ENCODE data around the gene NAV3.

Gene NAV3

GRCh38 chr12:78120866-78121560, 290.3 kb downstream of the NAV3 start:
- no peak for DNase-seq

- no peak for DNase-seq
These were observed 291.4 kb downstream of the NAV3 start for GRCh38 chr12:78121969-78122610.

- DNase-seq = no peak
These were observed 297.5 kb downstream of the NAV3 start for GRCh38 chr12:78128211-78128610.

DNA sequence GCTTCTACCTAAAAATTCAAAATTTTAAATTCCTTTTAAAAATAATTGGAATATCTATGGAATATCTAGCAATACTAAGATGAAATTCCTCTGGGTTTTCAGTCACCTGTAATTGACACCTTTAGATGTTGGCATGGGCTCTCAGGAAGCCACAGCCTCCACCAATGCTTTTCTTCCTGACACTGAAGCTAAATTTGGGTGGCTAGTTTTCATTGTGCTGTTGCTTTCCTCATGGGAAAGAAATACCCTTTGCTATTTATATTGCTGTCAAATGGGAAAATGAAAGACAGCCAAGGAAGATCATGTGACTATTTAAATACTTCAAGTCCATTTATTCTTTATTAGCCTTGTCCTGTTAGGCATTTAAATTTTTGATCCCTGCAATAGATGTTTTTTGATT, 313.0 kb downstream of the NAV3 start:
- no peak for DNase-seq

DNA sequence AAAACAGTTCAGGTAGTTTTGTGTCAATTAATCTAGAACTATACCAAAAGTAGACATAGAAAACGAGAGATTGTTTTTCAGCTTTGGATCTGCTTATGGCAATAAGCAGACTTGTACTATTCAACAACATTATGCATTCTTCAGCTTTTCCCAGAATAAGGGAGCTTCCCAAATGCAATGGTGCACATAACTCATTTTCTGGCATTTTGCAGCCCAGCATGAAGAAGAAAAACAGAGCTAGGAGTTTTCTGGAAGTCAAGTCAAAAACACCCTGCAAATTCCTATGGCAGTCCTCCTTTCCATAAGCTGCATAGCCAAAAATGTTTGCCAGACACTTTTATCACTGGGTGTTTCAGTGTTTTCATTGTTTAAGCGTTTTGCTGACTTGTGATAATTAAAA, 314.7 kb downstream of the NAV3 start:
- no peak for DNase-seq

- DNase-seq = peak in 1 of 2 experiments; percentile 31
These were observed 315.7 kb downstream of the NAV3 start for GRCh38 chr12:78146365-78146772.

GRCh38 chr12:78149459-78149858, 318.8 kb downstream of the NAV3 start:
- DNase-seq = peak; percentile 12 to 63

- DNase-seq = no peak
These were observed 324.9 kb downstream of the NAV3 start for GRCh38 chr12:78155546-78155945.

- DNase-seq = no peak
These were observed 326.1 kb downstream of the NAV3 start for GRCh38 chr12:78156751-78157150.

- no peak for DNase-seq
These were observed 326.5 kb downstream of the NAV3 start for GRCh38 chr12:78157199-78157598.

DNA sequence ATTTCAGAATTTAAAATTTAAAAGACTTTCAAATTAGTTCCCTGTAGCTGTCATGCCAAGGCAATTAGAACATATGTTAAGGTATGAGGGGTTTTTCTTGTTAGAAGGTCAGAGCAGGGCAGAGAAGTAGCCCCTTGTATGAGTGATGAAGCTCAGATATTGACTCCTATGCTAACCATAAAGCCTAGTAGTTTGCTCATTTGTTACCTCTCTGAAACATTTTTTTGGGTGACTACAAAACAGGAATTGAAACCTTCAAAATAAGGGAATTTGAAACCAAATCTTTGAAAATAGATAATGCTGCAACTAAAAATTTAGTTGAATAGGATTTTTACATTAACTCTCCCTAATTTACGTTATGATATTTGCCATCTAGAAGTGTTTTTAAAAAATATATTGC, 333.5 kb downstream of the NAV3 start:
- DNase-seq = no peak

DNA sequence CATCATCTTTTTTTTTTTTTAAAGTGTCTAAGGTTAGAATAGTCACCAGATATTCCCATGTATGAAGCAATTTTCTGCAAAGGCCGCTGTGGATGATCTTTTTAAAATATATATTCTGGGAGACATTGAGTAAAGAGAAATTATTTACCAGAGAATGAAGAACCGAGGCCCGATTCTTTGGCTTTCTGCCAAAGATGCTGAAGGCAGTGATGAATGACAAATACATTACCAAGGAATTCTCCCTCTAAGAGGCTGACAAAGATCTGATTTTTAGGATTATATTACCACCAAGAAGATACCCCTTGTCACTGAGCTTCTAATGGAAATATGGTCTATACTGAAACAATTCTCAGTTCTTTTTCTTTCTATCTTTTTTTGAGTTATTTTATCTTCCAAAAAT, 336.8 kb downstream of the NAV3 start:
- DNase-seq = no peak

DNA sequence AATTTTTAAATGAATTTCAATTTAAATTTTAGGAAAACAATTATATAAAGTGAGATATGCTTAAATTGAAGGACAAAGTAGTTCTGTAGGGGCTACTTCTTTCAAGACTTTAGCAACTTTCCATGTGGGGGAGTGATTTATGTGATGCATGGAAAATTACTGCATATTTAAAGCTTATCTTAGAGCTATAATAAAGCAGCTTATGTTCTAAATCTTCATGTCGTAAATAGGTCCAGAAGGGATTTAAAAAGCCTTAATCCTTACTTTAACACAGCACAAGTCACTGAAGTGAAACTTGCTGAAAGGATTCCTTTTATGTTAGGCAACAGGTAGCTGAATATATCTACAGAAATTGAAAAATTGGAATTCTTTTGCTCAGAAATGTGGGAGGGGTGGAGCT, 340.4 kb downstream of the NAV3 start:
- DNase-seq = no peak

GRCh38 chr12:78176643-78177042, 345.9 kb downstream of the NAV3 start:
- peak; percentile 56 to 64 for DNase-seq

- no peak for DNase-seq
These were observed 346.6 kb downstream of the NAV3 start for GRCh38 chr12:78177298-78177697.

DNA sequence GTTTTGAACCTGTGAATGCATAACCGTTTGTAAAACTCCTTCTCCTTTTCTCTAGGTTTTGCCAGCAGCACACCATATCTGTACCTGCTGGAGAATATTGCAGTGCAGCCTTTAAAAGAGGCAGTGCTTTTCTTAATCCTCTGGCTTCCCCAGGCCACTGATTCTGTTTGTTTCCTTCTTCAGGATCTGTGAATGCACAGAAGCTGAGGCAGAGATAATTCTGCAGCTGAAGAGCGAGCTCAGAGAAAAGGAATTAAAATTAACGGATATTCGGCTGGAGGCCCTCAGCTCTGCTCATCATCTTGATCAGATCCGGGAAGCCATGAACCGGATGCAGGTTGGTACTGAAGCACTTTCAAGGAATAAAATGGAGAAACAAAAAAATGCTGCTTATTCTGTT, 348.7 kb downstream of the NAV3 start:
- no peak for DNase-seq

- DNase-seq = peak; percentile 48 to 51
These were observed 351.0 kb downstream of the NAV3 start for GRCh38 chr12:78181544-78182162.

DNA sequence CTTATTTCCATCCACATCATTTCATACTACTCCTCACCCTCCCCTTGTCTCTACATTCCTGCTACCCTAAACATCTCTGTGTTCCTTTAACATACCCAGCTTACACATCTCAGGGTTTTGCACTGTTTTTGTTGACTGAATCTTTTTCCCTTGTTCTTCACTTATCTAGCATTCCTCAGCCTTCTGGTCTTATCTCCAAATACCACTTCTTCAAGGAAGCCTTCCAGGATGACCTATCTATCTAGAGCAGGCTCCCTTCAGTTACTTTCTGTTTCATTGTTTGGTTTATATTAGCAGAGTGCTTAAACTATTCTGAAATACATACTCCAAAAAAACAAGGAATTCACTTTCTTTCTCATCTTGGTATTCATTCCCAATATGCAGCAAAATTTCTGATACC, 353.1 kb downstream of the NAV3 start:
- no peak for DNase-seq

DNA sequence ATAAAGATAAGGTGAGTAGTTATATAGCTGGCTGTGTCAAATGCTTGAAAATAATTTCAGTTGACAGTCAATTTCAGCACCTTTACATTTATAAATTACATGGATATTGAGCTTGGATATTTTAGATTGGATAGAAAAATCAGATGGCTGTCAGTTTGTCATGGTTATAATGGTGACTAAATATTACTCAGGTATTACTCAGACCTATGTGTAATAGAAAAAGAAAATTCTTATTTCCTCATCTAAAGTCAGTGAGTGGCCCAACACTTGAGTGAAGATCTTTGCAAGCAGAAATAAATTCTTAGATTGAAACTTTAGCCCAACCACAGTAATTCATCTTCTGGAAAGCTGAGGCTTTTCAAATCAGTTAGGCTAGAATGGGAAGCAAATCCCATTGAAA, 354.4 kb downstream of the NAV3 start:
- DNase-seq = no peak

DNA sequence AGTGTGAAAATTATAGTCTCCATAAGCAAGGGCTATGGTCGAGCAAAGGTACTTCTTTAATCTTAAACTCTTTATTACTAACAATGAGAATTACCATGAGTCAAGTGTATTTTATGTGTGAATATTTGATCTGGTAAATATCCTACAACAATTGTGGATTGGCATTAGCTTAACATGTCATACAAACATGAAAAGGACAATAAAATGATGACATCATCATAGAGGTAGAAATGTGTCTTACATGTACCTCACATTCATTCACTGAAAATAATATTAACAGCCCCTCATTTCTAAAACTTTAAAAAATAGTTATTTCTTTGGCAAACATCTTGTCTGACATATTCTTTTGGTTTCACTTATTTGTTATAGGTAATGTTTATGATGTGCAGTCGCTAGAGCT, 355.0 kb downstream of the NAV3 start:
- no peak for DNase-seq

DNA sequence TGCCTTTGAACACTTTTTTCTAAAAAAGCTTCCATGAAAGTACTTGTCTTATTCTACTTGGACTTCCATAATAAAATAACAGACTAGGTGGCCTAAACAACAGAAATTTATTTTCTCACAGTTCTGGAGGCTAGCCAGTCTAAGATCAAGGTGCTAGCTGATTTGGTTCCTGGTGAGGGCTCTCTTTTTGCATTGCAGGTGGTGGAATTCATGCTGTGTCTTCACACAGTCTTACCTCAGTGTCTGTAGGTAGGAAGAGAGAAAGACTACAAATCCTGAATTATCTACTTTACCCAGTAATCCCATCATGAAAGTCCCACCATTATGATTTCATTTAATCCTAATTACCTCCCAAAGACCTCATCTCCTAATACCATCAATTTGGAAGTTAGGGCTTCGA, 356.0 kb downstream of the NAV3 start:
- no peak for DNase-seq

- no peak for DNase-seq
These were observed 357.0 kb downstream of the NAV3 start for GRCh38 chr12:78187741-78188140.

DNA sequence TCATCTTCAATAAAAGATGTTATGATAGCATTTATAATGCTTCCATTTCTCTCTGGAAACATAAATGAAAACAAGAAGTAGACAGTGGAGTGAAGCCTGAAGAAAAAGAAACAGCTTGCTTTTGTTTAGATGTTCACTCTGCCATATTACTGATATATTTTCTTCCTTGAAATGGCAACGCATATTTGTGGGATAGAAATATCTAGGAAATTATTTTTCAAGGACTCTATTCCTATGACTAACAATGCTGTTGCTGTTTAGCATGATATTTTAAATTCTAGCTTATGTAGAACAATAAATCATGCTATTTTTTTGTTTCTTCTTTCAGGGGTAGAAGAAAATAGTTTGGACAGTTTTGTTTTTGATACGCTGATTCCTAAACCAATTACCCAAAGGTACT, 359.0 kb downstream of the NAV3 start:
- no peak for DNase-seq

DNA sequence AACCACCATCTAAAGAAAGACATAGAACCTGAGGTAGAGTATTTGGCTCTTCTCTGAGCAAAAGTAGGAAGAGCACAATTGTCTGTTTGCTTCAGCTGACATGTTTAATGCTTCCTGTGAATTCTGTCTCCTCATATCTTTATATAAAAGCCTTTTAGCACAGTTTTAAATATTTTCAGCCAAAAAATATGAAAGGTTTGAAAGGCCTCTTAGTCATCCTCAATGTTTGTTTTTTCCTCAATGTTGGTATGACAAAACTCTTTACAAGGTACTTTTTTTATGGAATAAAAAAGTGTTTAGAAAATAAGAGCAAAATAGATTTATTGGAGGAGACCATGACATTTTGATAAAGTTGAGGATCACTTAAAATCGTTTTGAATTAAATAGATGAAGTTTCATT, 360.9 kb downstream of the NAV3 start:
- DNase-seq = no peak

DNA sequence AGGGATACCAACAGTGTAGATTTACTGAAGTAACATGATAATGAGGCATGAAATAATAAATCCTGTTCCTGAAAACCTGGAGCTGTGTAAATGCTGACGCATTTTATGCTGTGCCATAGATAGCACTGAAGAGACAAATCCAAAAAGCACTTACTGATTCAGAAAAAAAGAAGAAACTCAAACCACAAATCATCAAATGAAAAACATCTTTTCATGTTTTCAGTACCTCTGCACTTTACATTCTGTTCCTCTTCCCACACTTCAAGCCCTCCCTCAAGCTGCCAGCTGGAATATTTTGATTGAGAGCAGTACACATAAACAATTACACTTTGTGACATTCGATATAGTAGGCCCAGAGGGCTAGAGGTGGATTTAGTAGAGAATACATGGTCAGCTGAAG, 362.3 kb downstream of the NAV3 start:
- DNase-seq = peak; percentile 40 to 43
